Testis (tissue), 3 donors: ENCODE results near the gene MUC13. TPM values are rescaled to one million over a fixed set of nuclear protein-coding genes. Genes with fewer than 3 reads are reported as not detected.

Experiments used
- DNase-seq: peaks from one replicate; pipeline ENCODE4 v3.0.0-alpha.2; 2019
- H3K27ac ChIP-seq, 2 donors: fragments of 200-600 bp; sonication (generic); one replicate each; pipeline ENCODE4 v1.5.1; 2019
- H3K27me3 ChIP-seq: fragments of 200-600 bp; sonication (generic); one replicate; pipeline ENCODE4 v1.5.1; 2019
- H3K36me3 ChIP-seq: fragments of 200-600 bp; sonication (generic); one replicate; pipeline ENCODE4 v1.5.1; 2017; ENCODE audit warnings: low read depth; ENCODE audit errors: missing control alignments
- H3K4me1 ChIP-seq: fragments of 200-600 bp; sonication (generic); one replicate; pipeline ENCODE4 v1.5.1; 2019
- H3K4me3 ChIP-seq, 2 donors: fragments of 200-600 bp; sonication (generic); one replicate each; pipeline ENCODE4 v1.5.1; 2017 to 2019
- H3K9me3 ChIP-seq: fragments of 200-600 bp; sonication (generic); one replicate; pipeline ENCODE4 v1.5.1; 2017
- CTCF ChIP-seq, 3 experiments: fragments of 450-650 bp in 2 of 3; fragments of 200-600 bp in 1 of 3; sonication (generic) in 1 of 3; IDR thresholded peaks; one replicate each; pipeline ENCODE4 v1.5.1; 2016 to 2019; ENCODE audit warnings: antibody characterized with exemption in 3 of 3, mild to moderate bottlenecking in 2 of 3, moderate library complexity in 1 of 3
- POLR2A ChIP-seq: fragments of 450-650 bp; IDR thresholded peaks from one replicate; pipeline ENCODE4 v1.6.1; 2017; ENCODE audit warnings: antibody characterized with exemption, mild to moderate bottlenecking, moderate library complexity
- WGBS, 2 donors: methylation state at CpG; one replicate each; pipeline ENCODE4 v1.1.5; 2018; 5-methylcytosine and 5-hydroxymethylcytosine counted together
- intact Hi-C: fragments of 100-400 bp; cut with DNase I; formaldehyde crosslinking; loops from one replicate; pipeline ENCODE4 v1.15.1; 2023; ENCODE audit warnings: low total_unique reads
- polyA plus RNA-seq: library from polyadenylated mRNA; stranded (reverse); fragments of 350-450 nt; fragmentation: Illumina TruSeq; extraction: RNeasy Lipid Tissue Mini Kit (QIAGEN cat#74804); gene quantifications from one replicate; pipeline ENCODE4 v1.2.3, GENCODE V29; 2014; ENCODE audit warnings: low read depth, low replicate concordance; ENCODE audit not compliant: insufficient read depth
- total RNA-seq, 2 donors: library from RNA; depleted of rRNA; stranded (reverse); fragments of >200 nt; gene quantifications; one replicate each; pipeline ENCODE4 v1.2.3, GENCODE V29; 2016

MUC13 gene
- total and polyA plus RNA-seq, 3 donors from 2014 or later: 0.19 to 0.34 (median 0.24) TPM

DNA sequence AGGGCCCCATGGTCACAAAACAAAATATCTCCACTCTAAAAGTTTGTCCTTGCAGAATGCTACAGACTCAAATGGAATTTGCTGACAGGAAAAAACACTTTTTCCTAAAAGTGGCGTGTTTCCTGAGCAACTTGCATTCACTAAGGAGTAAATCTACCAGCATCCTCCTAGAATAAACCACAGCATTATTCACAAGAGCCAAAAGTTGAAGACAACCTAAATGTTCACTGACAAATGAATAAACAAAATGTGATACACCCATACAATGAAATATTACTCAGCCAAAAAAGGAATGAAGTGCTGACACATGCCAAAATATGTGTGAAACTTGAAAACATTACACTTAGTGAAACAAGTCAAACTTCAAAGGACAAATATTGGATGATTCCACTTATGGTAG, 76.3 kb downstream of the MUC13 start:
- intact Hi-C loops: no loop called here

DNA sequence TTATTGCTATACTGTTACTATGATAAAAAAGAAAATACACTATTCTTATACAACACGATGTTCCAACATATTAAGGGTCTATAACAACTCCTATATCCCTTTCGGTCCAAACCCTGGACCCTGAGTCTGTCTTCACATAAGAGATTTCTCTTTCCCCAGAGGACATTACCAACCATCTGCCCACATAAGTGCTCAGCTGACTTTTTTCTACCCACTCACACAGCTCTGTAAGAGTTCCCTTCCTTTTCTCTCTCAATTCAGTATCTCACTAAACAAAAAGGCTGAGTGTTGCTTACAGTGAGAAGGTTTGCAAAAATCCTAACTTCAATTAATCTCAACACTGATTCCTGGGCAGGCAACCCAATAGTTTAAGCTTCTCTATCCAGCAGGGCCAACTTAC, 77.9 kb downstream of the MUC13 start:
- 88 to 99% methylated on average over 2 of the region's 2 CpGs for WGBS, 2 donors
- H3K27ac ChIP-seq: no peak overlapping the region
- no peaks in the 10 kb centered on the region for H3K9me3 ChIP-seq
- no peak overlapping the region for H3K4me3 ChIP-seq
- intact Hi-C loops: no loop called here
- peaks cover 17% of the 10 kb centered on the region for H3K4me1 ChIP-seq
- TF ChIP-seq POLR2A (no peak), CTCF (IDR thresholded peaks at IDR 0.05) (no peak)
- no peaks in the 10 kb centered on the region for H3K36me3 ChIP-seq
- no peaks in the 10 kb centered on the region for H3K27me3 ChIP-seq
- no peak for DNase-seq

More for the DNA sequence above, 76.3 kb downstream of the MUC13 start:
- no peaks in the 10 kb centered on the region for H3K9me3 ChIP-seq
- H3K4me1 ChIP-seq: peaks cover 17% of the 10 kb centered on the region
- TF ChIP-seq POLR2A (no peak), CTCF (IDR thresholded peaks at IDR 0.05) (no peak)
- H3K36me3 ChIP-seq: no peaks in the 10 kb centered on the region
- WGBS, 2 donors: 30 to 59% methylated on average over 1 of the region's 1 CpG
- no peak for DNase-seq
- H3K27me3 ChIP-seq: no peaks in the 10 kb centered on the region
- no peak overlapping the region for H3K4me3 ChIP-seq
- H3K27ac ChIP-seq: no peak overlapping the region

Other genes with a start within 250 kb of the MUC13 start
- gene UMPS, start 204.3 kb downstream of the MUC13 start, total RNA-seq: 10 to 100 TPM; 24.6 to 26.8 TPM
- gene UMPS, start 204.3 kb downstream of the MUC13 start, polyA plus RNA-seq: 20.0 TPM
- gene ITGB5, start 47.4 kb downstream of the MUC13 start, total RNA-seq: 100 to 1,000 TPM in 1 of 2 donors, 10 to 100 TPM in 1; 76.9 to 101 TPM
- 46.0 TPM for gene ITGB5, start 47.4 kb downstream of the MUC13 start, polyA plus RNA-seq
- 100 to 1,000 TPM; 120 to 160 TPM for gene HEG1, start 121.2 kb upstream of the MUC13 start, total RNA-seq
- gene HEG1, start 121.2 kb upstream of the MUC13 start, polyA plus RNA-seq: 50.3 TPM